PC-9 (cell line): Measurements from ENCODE around the gene JMJD1C. TPM values are rescaled to one million over a fixed set of nuclear protein-coding genes. Genes with fewer than 3 reads are reported as not detected.

Experiments used
- BruUV-seq: library from RNA; stranded (reverse); fragments of 400-500 nt; replicated peaks from 2 replicates; lab custom pipeline; 2021; lab: Mats Ljungman, UMichigan
- CTCF ChIA-PET: fragments of 300-600 bp; sonication (Branson Sonifier 250); formaldehyde crosslinking; loops from one replicate; lab custom pipeline; 2022; ENCODE audit warnings: antibody characterized with exemption; lab: Charles Lee
- POLR2A ChIA-PET: fragments of 300-600 bp; sonication (Branson Sonifier 250); formaldehyde crosslinking; loops from one replicate; lab custom pipeline; 2022; ENCODE audit warnings: antibody characterized with exemption; ENCODE audit not compliant: unreplicated experiment; lab: Charles Lee
- DNase-seq, 2 experiments: peaks; one replicate each; pipeline versions ENCODE4 v3.0.0 to v3.0.0-alpha.2; 2015 to 2022; ENCODE audit warnings: mixed read lengths in 1 of 2
- H2AFZ ChIP-seq: fragments of 200-600 bp; sonication (generic); 2 replicates; pipeline ENCODE4 v1.8.1; 2017; ENCODE audit warnings: antibody characterized with exemption
- H3F3A ChIP-seq: fragments of 200-600 bp; sonication (generic); 2 replicates; pipeline ENCODE4 v1.8.1; 2017; ENCODE audit warnings: antibody characterized with exemption, mild to moderate bottlenecking, low read depth; ENCODE audit not compliant: insufficient read depth
- H3K27ac ChIP-seq: fragments of 200-600 bp; sonication (generic); 2 replicates; pipeline ENCODE4 v1.6.1; 2016; ENCODE audit warnings: mixed run types
- H3K27me3 ChIP-seq: fragments of 200-600 bp; sonication (generic); 2 replicates; pipeline ENCODE4 v1.6.1; 2016; ENCODE audit warnings: low read depth, mixed run types; ENCODE audit not compliant: insufficient read depth
- H3K36me3 ChIP-seq: fragments of 200-600 bp; sonication (generic); 2 replicates; pipeline ENCODE4 v1.6.1; 2016; ENCODE audit warnings: low read depth, mixed run types
- H3K4me1 ChIP-seq: fragments of 200-600 bp; sonication (generic); replicated peaks from 2 replicates; pipeline ENCODE4 v1.6.1; 2016; ENCODE audit warnings: mixed run types; ENCODE audit not compliant: insufficient read depth
- H3K4me2 ChIP-seq: fragments of 200-600 bp; sonication (generic); 2 replicates; pipeline ENCODE4 v1.6.1; 2017; ENCODE audit warnings: mixed run types
- H3K4me3 ChIP-seq: fragments of 200-600 bp; sonication (generic); 2 replicates; pipeline ENCODE4 v1.6.1; 2016; ENCODE audit warnings: mixed run types
- H3K79me2 ChIP-seq: fragments of 200-600 bp; sonication (generic); 2 replicates; pipeline ENCODE4 v1.6.1; 2017; ENCODE audit warnings: low read depth, mixed run types
- H3K9me2 ChIP-seq: fragments of 200-600 bp; sonication (generic); 2 replicates; pipeline ENCODE4 v1.8.1; 2017; ENCODE audit warnings: mild to moderate bottlenecking; ENCODE audit not compliant: insufficient read depth
- H3K9me3 ChIP-seq: fragments of 200-600 bp; sonication (generic); 2 replicates; pipeline ENCODE4 v1.8.1; 2016; ENCODE audit warnings: low read depth; ENCODE audit not compliant: insufficient read depth
- H4K20me1 ChIP-seq: fragments of 200-600 bp; sonication (generic); 2 replicates; pipeline ENCODE4 v1.8.1; 2017; ENCODE audit not compliant: insufficient read depth
- EZH2 ChIP-seq: fragments of 200-600 bp; sonication (generic); IDR thresholded peaks from 2 replicates; pipeline ENCODE4 v1.8.0; 2017; ENCODE audit warnings: antibody characterized with exemption, low read depth
- intact Hi-C: fragments of 100-400 bp; cut with micrococcal nuclease; formaldehyde crosslinking; loops from one replicate; pipeline ENCODE4 v1.10.0; 2022; ENCODE audit not compliant: unreplicated experiment
- total RNA-seq: library from RNA; stranded (reverse); gene quantifications from 2 replicates; pipeline ENCODE4 v1.2.3, GENCODE V29; 2021
- TF ChIP-seq, protein P1 (sequence below): fragments of 200-600 bp; sonication (generic); conservative IDR thresholded peaks from 2 replicates; pipeline ENCODE4 v1.6.1; 2017; ENCODE audit warnings: mixed run types, antibody characterized with exemption, mild to moderate bottlenecking, moderate library complexity

The JMJD1C gene
- total RNA-seq, 1 experiment from 2014 or later = 78.7 TPM

DNA sequence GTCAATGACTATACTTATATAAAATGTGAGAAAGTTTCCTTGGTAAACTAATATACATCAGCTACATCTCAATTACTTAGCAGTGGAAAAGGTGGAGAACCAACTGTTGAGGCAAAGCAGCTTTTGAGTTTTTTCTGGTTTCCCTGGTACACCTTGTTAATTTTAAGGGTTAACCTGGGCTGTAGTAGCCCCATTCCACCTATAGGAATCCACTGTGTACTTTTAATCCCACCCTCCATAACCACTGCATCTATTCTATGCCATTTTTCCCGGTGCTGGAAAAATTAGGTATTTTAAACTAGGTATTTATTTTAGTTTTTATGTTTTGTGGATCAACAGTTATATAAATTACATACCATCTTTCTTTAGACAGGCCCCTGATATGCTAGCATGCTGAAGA is 290.2 kb downstream of the JMJD1C start:
- H3K9me2 ChIP-seq = no peaks in the 10 kb centered on the region
- no peaks in the 10 kb centered on the region for H3F3A ChIP-seq
- no peak overlapping the region for H3K27ac ChIP-seq
- no peak overlapping the region for H2AFZ ChIP-seq
- no peaks in the 10 kb centered on the region for H3K79me2 ChIP-seq
- no peak overlapping the region for H3K4me3 ChIP-seq
- CTCF ChIA-PET = no interaction called here
- POLR2A ChIA-PET = no interaction called here
- no peaks in the 10 kb centered on the region for H3K27me3 ChIP-seq
- H3K4me1 ChIP-seq = no peaks in the 10 kb centered on the region
- BruUV-seq = no TSS peak
- no peak for DNase-seq
- peaks cover 46% of the 10 kb centered on the region for H3K36me3 ChIP-seq
- H3K4me2 ChIP-seq = no peak overlapping the region
- H3K9me3 ChIP-seq = no peaks in the 10 kb centered on the region
- TF ChIP-seq, protein P1, sequence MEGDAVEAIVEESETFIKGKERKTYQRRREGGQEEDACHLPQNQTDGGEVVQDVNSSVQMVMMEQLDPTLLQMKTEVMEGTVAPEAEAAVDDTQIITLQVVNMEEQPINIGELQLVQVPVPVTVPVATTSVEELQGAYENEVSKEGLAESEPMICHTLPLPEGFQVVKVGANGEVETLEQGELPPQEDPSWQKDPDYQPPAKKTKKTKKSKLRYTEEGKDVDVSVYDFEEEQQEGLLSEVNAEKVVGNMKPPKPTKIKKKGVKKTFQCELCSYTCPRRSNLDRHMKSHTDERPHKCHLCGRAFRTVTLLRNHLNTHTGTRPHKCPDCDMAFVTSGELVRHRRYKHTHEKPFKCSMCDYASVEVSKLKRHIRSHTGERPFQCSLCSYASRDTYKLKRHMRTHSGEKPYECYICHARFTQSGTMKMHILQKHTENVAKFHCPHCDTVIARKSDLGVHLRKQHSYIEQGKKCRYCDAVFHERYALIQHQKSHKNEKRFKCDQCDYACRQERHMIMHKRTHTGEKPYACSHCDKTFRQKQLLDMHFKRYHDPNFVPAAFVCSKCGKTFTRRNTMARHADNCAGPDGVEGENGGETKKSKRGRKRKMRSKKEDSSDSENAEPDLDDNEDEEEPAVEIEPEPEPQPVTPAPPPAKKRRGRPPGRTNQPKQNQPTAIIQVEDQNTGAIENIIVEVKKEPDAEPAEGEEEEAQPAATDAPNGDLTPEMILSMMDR = no peak
- TF ChIP-seq EZH2 = no peak
- intact Hi-C loops = no loop called here
- peaks cover 5% of the 10 kb centered on the region; the same call in 1 of the 2 replicates for H4K20me1 ChIP-seq

DNA sequence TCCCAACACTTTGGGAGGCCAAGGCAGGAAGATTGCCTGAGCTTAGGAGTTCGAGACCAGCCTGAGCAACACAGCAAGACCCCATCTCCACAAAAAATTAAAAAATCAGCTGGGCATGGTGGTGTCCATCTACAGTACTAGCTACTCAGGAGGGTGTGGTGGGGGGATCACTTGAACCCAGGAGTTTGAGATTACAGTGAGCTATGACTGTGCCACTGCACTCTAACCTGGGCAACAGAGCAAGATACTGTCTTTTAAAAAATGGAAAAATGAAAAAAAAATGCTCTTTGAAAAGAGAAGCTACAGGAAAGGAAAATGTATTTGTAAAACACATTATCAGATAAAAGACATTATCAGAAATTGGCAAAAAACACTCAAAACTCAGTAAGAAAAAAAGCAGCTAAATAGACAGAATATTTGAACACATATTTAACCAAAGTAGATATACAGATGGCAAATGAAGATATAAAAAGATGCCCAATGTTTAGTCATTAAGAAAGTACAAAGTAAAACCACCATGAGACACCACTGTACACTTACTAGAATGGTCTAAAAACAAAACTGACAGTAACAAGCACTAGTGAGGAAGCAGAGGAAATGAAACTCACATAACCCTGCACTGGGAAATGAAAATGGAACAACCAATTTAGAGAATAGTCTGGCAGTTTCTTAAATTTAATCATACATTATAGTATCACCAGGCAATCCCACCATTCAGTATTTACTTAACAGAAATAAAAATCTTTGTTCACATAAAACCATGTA is 292.1 kb downstream of the JMJD1C start:
- no peaks in the 10 kb centered on the region for H3K9me3 ChIP-seq
- H3K9me2 ChIP-seq = no peaks in the 10 kb centered on the region
- no peaks in the 10 kb centered on the region for H3K79me2 ChIP-seq
- no peak for DNase-seq
- no peak overlapping the region for H2AFZ ChIP-seq
- H3K4me2 ChIP-seq = no peak overlapping the region
- no peak overlapping the region for H3K4me3 ChIP-seq
- POLR2A ChIA-PET = no interaction called here
- peaks cover 46% of the 10 kb centered on the region for H3K36me3 ChIP-seq
- H4K20me1 ChIP-seq = peaks cover 5% of the 10 kb centered on the region; the same call in 1 of the 2 replicates
- CTCF ChIA-PET = no interaction called here
- TF ChIP-seq, protein P1 = no peak
- TF ChIP-seq EZH2 = no peak
- no peak overlapping the region for H3K27ac ChIP-seq
- no peaks in the 10 kb centered on the region; the same call in none of the 2 replicates for H3F3A ChIP-seq
- BruUV-seq = no TSS peak
- H3K27me3 ChIP-seq = no peaks in the 10 kb centered on the region
- intact Hi-C loops = no loop called here
- no peaks in the 10 kb centered on the region for H3K4me1 ChIP-seq

DNA sequence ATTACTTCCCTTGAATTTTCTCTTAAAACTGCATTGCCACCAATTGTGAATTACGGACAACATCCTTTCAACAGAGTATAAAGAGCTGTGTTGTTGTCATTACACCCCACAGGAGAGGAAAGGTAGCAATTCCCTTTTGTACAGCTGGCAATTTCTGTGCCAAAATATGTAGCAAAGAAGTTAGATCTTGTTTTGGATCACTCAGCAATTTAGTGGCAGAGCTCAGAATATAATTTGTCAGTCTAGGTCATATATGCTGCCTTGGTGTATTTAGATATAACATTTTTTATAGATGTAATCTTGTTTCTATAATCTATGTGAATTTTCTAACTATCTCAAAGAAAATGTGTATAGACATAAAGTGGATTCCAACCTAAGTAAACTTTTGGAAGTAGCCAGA is 293.9 kb downstream of the JMJD1C start:
- Histone ChIP-seq H2AFZ (no peak overlapping the region), H3K4me3 (no peak overlapping the region), H3K36me3 (peaks cover 35% of the 10 kb centered on the region), H3K4me2 (no peak overlapping the region), H3K27ac (no peak overlapping the region), H3K9me2 (no peaks in the 10 kb centered on the region), H3K9me3 (no peaks in the 10 kb centered on the region), H3K27me3 (no peaks in the 10 kb centered on the region), H3K4me1 (no peaks in the 10 kb centered on the region), H3F3A (peaks cover 4% of the 10 kb centered on the region), H4K20me1 (peaks cover 5% of the 10 kb centered on the region; the same call in 1 of the 2 replicates), H3K79me2 (no peaks in the 10 kb centered on the region)
- TF ChIP-seq, protein P1 = no peak
- TF ChIP-seq EZH2 = no peak
- DNase-seq = no peak
- POLR2A ChIA-PET = interaction anchor here (0.5 kb wide), 1 partner anchor 38 kb away, joined by 3 read pairs; no protein-coding TSS in a partner anchor
- CTCF ChIA-PET = no interaction called here
- intact Hi-C loops = no loop called here
- no TSS peak for BruUV-seq
